Stimulated activated CD8-positive, alpha-beta memory T cell treated with anti-CD3 and anti-CD28 coated beads, Interleukin-15, amount 100 ng/mL, for 1 hour (primary cell): ENCODE results near the gene SLC7A10.

Source experiments
- DNase-seq: peaks from one replicate; pipeline ENCODE4 v3.0.0-alpha.2; 2020; ENCODE audit warnings: low read depth

SLC7A10 gene

DNA sequence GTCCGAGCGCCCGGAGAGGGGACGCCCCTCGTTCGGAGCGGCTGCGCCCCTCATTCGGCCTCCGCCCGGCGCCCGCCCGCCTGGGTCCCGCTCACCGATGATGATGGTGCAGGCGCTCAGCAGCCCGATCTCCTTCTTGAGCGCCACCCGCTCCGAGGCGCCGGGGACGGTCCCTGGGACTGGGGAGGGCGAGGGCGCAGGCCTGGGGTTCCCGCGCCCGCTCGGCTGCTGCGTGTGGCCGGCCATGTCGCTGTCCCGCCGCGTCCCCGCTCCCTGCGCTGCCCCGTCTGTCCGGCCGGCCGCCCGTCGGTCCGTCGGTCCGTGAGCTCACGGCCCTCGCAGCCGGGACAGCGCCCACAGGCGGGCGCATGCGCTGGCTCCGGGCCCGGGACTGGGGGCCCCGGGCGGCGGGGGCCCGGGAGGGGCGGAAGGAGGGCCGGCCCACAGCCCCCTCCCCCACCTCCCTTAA, at the start of gene SLC7A10:
SLC7A10 (minus strand) TSS at position 393 of the 469 bp plus-strand sequence; CDS start at position 246, 147 bp downstream.
- no peak for DNase-seq

DNA sequence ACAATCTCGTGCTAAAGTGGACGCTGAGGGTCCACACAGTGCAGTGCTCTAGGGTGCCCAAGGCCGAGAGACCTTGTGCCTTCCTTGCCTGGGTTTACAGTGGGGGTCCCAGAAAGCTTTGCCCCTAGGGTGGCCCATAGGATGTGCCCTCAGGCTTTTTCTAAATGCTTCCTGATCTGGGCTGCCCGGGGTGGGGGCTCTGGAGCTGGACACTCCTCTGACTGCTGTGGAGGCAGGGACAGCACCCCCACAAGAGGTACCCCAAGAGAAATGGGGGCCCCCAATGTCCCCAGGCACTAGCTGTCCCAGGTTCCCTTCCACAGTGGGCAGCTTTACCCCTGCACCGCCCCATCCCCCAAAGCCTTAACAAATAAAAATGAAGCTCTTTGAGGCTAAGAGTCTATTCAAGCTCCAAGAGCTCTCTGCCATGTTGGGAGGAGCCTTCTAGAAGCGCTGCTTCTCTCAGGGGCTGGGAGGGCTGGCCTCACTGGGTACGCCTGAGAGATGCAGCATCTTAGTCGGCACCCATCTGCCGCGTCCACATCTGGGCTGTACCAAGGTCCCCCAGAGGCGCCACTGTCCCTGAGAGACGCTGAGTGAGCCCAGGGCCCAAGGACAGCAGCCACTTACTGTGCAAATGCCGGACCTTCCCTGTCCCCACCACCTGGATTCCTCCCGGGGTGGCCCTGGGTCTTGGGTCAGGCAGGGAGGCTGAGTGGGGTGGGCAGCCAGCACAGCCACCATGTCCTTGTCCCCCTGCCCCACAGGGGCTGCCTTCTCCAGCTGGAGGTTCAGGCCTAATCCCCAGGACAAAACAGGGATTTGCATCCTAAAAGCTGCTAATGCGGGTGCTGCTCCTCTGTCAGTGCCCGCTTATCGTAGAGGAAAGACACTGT, 49.3 kb upstream of the SLC7A10 start:
- DNase-seq: no peak

DNA sequence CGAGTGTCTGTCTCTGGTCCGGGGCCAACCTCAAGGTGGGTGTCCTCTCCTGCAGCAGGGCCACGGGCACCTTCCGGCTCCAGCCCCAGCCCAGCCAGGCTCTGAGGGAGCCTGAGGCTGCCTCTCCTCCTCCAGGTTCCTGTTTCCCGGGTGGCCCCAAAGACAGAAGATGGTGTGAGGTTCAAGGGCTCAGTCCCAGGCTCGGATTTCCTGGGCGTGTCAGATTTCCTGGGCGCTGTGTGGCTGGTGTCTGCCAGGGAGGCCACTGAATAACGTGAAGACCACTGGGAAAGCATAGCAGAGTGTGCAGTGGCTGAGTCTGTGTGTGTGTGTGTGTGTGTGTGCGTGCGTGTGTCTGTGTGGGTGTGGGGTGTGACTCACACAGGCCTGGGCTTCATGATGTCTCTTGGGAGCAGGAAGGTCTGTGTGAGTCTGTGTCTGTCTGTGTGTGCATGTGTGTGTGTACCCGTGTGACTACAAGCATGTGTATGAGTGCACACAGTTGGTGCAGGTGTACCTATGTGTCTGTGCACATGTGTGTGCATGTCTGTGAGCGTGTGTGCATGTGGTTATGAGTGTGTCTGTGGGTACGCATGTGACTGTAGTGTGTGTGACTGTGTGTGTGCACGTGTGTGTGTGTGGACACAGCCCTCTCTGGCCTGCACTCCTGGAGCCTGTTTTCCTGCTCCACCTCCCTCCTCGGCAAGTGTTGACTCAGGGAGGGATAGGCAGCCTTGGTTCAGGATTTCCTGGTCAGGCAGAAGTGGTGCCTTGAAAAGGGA, 48.4 kb upstream of the SLC7A10 start:
- DNase-seq: no peak

DNA sequence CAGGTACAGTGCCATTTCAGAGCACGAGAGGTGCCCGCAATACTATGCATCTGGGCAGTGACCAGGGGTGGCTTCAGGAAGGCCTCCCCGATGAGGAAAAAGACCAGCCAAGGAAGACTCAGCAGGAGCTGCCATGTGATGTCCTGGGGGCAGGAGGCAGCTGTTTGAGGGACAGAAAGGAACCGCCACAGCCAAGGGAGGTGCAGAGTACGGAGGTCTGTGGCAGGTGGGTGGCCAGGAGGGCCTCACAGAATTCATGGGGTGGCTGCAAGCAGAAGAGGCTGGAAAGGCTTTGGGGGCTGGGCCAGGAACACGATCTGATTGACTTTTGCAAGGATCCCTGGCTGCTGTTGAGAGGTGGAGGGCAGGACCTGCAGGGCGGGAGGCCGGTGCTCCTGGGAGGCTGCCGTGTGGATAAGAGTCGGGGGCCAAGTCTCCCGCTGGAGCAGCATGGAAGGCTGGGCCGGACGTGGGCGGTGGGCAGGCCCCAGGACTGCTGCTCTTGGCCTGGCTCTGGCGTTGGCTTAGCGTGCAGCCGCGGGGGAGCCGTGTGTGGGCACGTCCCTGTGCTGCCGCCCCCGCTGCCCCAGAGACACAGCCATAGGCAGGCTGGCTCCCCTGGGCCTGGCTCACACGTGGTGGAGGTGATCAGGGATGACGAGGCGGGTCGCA, 47.6 kb upstream of the SLC7A10 start:
- DNase-seq: no peak

DNA sequence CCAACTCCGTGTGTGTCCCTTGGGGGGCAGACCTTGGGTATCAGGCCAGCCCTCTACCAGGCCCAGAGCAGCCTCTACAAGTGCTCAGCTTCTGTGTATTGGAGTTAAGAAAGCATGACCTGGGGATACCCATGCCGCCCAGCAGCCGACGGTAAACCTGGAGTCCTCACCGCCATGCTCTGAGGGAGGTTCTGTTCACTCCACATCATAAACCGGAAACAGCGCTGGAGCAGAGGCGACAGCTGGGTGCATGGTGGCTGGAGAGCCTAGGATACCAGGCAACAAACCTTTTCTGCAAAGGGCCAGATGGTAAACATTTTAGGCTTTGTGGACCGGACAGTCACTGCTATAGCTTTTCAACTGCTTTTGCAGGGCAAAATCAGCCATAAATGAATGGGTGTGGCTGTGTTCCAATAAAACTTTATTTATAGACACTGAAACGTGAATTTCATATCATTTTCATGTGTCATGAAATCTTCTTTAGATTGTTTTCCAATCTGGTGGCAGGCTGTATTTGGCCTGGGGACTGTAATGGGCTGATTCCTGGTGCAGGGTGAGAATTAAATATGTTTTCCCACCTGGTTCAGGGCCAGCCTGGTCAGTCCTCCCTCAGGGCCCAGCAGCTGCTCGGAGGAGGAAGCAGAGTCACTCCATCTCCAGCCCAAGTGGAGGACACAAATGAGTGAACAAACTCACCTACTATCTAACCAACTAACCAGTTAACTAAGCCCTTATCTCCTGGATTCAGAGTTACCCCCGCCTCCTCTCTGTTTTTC, 45.8 kb upstream of the SLC7A10 start:
- no peak for DNase-seq

DNA sequence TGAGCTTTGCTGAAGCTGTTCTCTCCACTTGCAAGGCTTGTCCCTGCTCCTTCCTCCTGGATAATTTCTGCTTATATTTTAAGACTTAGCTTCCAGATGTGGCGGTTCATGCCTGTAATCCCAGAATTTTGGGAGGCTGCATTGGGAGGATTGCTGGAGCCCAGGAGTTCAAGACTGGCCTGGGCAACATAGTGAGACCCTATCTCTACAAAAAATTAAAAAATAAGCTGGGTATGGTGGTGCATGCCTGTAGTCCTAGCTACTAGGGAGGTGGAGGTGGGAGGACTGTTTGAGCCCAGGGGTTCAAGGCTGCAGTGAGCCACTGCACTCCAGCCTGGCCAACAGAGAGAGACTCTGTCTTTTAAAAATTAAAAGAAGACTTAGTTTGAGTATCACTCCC, 45.1 kb upstream of the SLC7A10 start:
- no peak for DNase-seq

DNA sequence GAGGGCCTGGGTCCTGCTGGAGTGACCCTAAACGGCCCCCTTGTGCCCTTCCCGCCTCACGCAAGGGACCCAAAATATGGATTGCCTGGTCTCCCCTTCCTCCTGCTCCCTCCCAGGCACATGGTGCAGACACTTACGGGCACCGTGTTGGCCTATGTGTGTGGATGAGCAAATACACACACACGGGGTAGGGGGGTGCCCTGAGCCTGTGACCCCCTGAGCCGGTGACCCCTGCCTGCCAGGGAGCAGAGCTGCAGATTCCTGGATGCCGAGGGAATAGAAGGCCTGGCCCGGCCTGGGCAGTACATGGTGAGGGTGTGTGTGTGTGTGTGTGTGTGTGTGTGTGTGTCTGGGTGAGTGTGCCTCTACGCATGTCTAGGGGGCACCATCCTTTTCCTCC, 43.4 kb upstream of the SLC7A10 start:
- no peak for DNase-seq

DNA sequence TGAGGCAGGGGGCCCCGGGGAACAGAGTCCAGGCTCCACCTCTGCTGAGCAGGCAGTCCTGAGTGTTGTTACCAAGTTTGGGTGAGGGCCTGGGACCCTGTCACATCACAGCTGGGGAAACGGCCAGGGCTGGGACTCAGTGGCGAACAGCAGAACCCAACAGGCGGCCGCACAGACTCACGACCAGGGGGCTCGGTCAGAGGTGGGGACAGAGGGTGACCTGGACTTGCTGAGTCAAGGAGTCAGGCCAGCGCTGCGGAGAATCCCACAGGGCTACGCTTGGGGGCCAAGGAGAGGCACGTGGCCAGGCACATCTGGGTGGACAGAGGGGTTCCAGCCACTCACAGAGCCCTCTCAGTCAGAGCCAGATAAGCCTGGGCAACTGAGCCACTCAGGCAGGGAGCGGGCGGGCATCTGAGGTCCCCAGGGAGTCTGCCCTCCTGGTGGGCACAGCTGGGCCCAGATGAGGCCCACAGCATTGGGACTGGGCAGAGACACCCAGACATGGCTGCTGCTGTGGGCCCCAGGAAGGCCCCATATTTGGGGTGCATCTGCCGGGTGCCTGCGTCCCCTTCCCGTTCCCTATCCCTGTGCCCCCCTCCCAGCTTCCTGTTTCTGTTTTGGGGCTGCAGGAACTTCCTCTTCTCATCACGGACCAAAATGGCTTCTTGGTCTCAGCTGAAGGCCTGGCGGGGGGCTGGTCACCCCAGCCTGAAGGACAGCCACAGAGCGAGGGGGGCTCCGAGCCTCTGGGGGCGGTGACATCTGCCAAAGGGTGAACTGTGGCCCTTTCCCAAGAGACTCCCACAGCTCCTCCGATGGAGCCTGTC, 42.7 kb upstream of the SLC7A10 start:
- no peak for DNase-seq

DNA sequence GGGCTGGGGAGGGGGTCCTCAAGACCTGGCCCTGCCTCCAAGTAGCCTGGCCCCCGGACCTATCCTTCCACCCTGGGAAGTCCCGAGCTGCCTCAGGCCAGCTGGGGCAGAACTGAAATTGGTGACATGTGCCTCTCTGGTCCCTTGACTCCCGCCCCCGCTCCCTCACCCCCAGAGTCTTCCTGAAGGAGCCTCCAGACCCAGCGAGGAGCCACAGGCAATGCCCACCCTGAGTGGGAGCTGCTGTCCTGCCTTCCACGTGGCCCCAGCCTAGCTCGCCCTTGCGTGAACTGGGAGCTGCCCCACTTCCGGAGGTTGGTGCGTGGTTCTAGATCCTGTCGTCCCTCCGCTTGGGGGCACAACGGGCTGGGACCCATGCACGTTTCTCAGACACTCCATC, 42.1 kb upstream of the SLC7A10 start:
- DNase-seq: no peak

DNA sequence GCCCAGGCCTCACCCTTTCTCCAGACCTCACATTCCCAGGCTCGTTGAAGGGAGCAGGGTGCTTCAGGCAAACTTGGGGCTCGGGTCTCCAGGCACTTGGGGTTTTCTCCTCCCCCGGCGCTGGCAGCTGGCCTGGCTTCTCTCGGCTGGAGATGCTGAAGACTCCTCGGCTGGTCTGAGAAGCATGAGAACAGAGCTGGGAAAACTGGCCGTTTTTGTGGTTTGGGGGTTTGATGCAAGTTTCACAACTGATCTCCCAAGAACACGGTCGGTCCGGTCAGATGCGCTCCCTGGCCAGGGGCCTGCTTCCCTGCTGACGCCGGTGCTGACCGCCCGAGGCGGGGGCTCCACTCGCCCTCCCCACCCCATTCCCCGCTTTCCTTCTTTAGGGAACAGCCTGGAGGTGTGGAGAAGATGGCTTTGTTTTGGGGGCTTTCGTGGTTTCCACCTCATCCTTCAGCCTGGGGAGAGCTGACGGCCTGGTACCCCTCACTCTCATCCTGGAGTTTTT, 41.4 kb upstream of the SLC7A10 start:
- no peak for DNase-seq

DNA sequence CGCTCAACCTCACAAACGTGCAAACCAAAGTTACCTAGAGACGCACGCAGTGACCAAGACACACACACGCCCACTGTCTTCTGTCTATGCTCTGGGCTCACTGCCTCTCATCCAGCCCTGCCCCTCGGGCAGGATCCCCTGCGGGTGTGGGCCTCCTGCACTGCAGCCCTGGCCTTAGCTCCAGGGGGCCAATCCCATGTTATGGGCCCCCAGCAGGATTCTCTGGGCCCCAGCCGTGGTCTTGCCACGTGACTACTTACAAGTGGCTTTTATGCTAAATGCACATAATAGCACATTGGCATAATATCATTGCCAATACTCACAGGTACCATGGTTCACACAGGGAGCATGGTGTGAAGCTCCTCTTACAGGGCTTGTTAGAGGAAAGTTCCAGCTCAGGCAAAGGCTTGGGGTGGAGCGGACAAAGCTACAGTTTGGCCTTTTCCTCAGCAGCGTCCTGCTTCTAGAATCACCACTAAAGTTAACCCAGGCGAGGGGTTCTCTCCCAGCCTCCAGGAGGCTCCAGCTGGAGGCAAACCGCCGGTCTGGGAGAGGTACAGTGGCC, 39.3 kb upstream of the SLC7A10 start:
- no peak for DNase-seq

DNA sequence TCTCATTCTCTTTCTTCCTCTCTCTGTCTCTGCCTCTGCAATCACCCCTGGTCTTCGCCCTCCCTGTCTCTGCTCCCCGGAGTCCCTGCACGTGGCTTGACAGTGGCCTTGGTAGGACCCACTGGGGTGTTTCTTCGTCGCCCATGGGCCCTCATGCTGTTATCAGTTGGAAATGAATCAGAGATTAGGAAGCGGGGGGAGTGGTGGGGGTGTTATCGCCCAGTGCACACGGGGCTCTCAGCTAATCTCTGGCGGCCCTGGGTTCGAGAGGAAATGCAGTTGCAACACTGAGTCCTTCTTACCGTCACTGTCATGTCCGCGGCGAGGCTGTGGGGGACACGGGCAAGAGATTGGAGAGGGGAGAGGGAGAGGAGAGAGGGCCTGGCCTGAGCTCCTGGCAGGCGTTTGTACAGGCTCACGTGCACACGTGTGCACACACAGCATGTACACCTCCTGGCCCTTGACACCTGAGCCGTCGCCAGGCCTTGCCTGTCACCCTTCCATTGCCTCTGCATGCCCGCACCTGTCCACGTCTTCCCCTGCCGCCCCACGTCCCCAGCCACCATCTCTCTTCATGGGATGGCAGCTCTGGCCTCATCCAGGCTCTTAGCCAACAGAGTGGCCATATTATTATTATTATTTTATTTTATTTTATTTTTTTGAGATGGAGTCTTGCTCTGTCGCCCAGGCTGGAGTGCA, 37.8 kb upstream of the SLC7A10 start:
- no peak for DNase-seq

DNA sequence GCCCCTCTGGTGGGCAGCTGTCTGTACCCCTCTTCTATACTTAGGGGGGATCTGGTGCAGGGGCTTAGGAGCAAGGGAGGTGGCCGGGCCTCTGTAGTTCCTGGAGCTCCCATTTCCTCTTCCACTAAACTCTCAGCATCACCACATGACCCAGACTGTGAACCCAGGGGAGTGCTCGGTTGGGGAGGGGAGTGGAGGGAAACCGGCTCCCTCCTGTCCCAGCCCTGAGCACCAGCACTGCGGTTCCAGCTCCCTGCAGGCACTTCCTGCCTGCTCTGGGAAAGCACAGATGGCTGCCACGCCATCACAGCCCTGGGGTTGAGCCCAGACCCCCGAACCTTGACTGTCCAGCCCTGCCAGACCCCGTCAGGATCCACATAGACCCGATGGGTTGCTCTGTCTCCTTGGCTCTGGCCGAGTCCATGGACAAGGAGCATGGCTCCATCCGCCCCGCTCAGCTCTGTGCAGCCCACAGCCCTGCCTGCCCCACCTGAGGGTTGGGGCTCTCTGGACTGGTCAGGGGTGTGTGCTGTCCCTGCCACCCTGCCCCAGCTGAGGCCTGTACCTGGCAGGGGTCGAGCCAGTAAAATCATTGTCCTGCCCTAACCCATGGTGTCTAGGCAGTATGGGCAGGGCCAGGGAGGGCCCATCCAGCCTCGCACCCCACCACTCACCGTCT, 36.0 kb upstream of the SLC7A10 start:
- DNase-seq: no peak

DNA sequence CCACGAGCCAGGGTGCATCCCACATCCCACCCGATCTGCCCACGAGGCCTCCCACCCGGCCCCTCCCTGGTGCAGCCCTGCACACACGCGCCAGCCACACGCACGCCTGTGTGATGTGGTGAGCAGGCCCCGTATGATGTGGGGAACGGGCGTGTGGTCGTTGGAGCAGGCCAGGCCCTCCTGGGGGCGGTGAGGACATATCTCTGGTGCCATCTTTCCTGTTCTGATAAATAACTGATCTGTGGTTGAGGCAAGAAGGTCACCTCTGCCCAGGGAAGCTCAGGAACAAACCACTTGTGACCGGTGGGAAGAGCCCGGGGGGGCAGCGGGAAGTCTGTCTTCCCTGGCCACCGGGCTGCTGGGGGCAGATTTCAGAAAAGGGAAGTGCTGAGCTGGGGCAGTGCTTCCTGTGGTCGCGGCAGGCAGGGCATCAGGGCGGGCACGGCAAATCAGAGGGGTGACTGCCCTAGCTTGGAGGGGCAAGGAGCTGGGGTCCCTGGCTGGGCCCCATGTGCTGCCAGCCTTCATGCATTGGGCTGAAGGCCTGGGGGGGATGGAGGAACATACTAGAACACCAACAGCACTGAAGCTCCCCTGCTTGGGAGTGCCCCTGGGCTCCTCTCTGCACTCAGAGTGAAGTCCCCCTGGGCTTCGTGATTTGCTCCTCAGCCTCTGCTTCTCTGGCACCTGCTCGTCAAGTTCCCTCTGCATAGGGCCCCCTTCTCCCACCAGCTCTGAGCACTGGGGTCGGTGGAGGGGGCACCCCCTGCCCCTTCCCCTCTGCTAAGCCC, 35.2 kb upstream of the SLC7A10 start:
- no peak for DNase-seq

DNA sequence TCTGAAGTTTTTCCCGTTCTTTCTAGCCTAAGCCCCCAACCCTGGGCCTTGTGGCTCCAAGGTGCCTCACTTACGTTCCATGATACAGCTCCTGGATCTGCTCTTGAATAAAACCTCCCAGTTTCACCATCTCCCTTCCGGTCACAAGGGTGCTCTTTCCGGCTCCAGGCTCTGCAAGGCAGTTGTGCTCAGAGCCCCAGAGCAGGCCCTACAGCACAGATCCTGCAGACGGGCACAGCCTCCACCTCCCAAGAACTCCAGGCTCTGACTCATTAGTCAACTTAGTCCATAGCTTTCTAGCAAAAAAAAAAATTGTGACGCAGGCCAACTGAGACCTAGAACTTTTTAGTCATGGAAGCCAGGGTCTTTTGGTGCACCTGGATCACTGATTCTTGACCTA, 33.9 kb upstream of the SLC7A10 start:
- DNase-seq: no peak

DNA sequence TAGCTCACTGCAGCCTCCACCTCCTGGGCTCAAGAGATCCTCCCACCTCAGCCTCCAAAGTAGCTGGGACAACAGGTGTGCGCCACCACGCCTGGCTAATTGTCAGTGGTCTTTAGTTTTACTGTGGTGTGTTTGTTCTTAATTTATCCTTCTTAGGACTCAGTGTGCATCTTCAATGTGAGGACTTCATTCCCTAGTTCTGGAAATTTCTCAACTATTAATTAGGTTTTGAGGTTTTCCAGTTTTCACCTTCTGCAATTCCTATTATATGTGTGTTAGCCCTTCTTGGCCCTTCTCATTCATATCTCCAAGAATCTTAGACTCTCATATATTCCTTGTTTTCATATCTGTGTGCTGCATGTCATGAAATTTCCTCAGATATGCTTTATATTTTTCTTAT, 32.2 kb upstream of the SLC7A10 start:
- DNase-seq: no peak

DNA sequence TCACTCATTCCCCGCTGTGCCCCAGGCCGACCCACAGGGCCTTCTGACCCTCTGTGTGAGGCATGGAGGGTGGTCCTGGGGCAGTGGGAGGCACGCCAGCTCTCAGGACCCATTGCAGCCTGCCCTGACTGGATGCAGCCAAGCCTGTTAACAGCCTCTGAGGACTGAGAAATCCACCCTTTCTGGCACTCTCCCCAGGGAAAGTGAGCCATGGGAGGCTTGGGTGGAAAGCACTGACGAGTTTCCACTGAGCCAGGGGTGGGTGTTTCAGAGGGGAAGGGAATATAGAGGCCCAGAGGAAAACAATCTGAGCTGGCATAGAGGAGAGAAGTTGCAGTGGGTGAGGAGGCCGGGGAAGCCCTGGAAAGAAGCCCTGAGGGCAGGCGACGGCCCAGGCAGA, 30.6 kb upstream of the SLC7A10 start:
- DNase-seq: no peak

DNA sequence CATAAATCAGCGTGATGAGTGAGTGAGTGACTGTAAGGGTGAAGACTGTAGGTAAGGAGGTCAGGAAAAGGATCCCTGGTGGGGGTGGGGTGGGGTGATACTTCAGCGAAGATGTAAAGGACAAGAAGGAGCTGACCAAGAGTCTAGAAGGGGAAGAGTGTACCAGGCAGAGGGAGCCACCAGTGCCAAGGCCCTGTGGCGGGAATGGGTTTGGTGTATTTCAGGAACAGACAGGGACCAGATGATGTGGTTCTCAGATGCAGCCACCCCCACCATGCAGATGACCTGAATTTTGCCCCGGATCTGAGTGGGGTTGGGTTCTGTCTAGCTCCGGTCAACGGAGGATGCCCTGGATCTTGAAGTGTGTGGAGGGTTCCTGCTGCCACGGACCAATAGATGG, 30.1 kb upstream of the SLC7A10 start:
- DNase-seq: no peak
